Stimulated activated CD8-positive, alpha-beta memory T cell treated with anti-CD3 and anti-CD28 coated beads, Interleukin-4, amount 100 ng/mL, for 4 hours (primary cell): ENCODE data around the gene NGEF.

Source experiments
- DNase-seq, 2 donors: peaks; one replicate each; pipeline ENCODE4 v3.0.0-alpha.2; 2020; ENCODE audit warnings: low read depth in 2 of 2, low spot score in 1 of 2

The NGEF gene

GRCh38 chr2:233000886-233001750 lies 11.9 kb downstream of the NGEF start:
- no peak for DNase-seq

- no peak for DNase-seq
Observed at GRCh38 chr2:232999354-232999753, 13.7 kb downstream of the NGEF start.

GRCh38 chr2:232998666-232998985 lies 14.4 kb downstream of the NGEF start:
- DNase-seq = no peak

GRCh38 chr2:232997749-232998665 lies 15.0 kb downstream of the NGEF start:
- DNase-seq = no peak

GRCh38 chr2:232994446-232994845 lies 18.6 kb downstream of the NGEF start:
- DNase-seq = no peak

- no peak for DNase-seq
Observed at GRCh38 chr2:232993231-232993821, 19.7 kb downstream of the NGEF start.

GRCh38 chr2:232986155-232986554 lies 26.9 kb downstream of the NGEF start:
- no peak for DNase-seq

GRCh38 chr2:232984451-232985207 lies 28.4 kb downstream of the NGEF start:
- DNase-seq = no peak

- no peak for DNase-seq
Observed at GRCh38 chr2:232983669-232984140, 29.4 kb downstream of the NGEF start.

- DNase-seq = no peak
Observed at GRCh38 chr2:232982926-232983668, 30.0 kb downstream of the NGEF start.

GRCh38 chr2:232981767-232982360 lies 31.2 kb downstream of the NGEF start:
- DNase-seq = no peak

GRCh38 chr2:232981356-232981755 lies 31.7 kb downstream of the NGEF start:
- DNase-seq = no peak

GRCh38 chr2:232980683-232981082 lies 32.4 kb downstream of the NGEF start:
- no peak for DNase-seq

- no peak for DNase-seq
Observed at GRCh38 chr2:232979871-232980461, 33.1 kb downstream of the NGEF start.

- no peak for DNase-seq
Observed at GRCh38 chr2:232977438-232977971, 35.6 kb downstream of the NGEF start.

- no peak for DNase-seq
Observed at GRCh38 chr2:232976666-232977437, 36.2 kb downstream of the NGEF start.

- no peak for DNase-seq
Observed at GRCh38 chr2:232976176-232976575, 36.9 kb downstream of the NGEF start.

- DNase-seq = no peak
Observed at GRCh38 chr2:232974396-232974795, 38.7 kb downstream of the NGEF start.
